Stimulated activated CD8-positive, alpha-beta memory T cell treated with anti-CD3 and anti-CD28 coated beads, Interleukin-15, amount 100 ng/mL, for 4 hours (primary cell): ENCODE data around the gene HCRTR1.

Source experiments
- DNase-seq, 2 donors: peaks; one replicate each; pipeline ENCODE4 v3.0.0-alpha.2; 2020; ENCODE audit warnings: low read depth in 2 of 2

Gene HCRTR1

DNA sequence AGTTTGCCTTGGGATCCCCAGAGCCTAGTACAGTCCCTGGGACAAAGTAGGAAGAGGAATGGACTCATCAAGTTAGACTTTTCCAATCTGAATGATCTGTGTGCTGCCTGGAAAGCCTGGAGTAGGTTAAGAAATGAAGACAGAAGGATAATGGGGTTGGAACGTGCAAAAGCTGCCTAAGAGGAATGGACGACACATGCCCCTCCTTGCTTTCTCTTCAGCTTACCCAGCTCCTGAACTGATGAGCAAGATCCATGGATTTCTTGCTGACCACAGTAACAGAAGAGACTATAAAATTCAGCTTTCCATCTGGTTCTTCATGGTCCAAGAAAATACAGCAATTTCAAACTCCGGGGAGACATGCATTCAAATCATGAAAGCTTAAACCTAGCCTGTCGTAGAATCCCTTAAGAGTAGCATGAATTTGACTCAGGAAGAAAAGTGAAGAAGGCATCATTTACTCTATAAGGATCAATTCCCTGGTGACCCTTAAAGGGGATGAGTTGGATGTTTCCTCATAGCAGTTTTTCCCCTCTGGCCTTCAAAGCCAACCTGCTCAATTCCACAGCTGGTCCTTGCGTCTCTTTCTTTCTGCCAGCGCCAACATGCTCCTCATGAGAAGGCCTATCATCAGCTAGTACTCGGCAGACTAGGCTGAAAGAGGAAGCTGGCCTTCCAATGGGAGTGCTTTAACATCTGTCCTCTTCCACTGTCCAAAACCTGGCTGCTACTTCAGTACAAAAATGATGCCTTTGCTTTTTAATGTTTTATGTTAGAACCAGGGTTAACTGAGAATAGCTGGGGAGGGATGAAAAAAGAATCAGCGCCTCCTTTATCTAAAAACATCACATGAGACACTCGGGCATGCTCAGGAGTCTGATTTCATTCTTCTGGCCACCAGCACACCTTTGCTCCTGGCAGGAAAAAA, 32.9 kb downstream of the HCRTR1 start:
- DNase-seq = no peak

- DNase-seq = no peak
These were observed 33.6 kb downstream of the HCRTR1 start for GRCh38 chr1:31651089-31651420.

- DNase-seq = no peak
These were observed 34.3 kb downstream of the HCRTR1 start for GRCh38 chr1:31651766-31652165.

- no peak for DNase-seq
These were observed 35.5 kb downstream of the HCRTR1 start for GRCh38 chr1:31652891-31653499.

DNA sequence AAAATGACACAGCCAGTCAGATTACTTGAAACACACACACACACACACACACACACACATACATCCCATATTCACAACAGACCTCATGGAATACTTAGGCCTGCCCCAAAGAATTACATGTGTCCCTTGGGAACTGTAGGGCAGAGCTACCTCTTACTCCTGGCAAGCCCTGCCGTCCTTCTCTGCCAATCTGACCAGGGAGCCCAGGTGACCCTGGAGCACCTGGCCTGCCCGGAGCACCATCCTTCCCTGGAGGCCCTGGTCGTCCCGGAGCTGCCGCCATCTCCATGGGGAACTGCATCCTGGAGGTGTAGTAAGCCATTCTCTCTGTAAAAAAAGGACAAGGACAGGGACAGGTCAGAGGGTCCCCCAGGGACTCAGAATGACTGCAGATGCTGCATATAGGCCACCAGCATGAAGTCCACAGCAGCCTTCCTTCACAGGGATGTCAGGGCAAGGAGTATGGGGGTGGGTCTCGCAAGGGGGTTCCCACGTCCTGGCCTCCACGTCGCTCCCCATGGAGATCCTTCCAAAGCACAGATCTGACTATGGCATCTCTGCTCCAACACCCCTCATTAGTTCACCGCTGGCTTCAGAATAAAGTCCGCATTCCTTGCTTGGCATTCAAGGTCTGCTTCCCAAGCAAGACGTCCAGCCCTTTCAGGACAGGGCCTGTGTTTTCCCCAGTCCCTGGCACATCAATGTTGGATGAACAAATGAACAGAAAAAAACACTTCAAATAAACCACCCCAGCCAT, 36.4 kb downstream of the HCRTR1 start:
- DNase-seq = no peak

- DNase-seq = no peak
These were observed 36.9 kb downstream of the HCRTR1 start for GRCh38 chr1:31654474-31654776.

DNA sequence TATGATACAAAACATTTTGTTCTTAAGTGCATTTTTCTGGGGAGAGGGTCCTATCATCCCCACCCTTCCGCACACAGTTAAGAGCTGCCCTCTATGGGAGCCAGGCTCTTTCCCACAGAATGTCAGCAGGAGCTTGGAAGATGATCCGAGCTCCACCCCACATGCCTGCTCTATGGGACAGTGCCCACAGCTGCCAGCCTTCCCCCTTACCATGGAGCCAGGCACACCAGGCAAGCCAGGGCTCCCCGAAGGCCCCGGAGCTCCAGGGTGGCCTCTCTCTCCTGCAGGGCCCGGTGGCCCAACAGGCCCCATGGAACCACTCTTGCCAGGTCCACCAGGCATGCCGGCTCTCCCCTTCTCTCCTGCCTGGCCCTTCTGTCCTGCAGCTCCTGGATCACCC, 37.6 kb downstream of the HCRTR1 start:
- DNase-seq = no peak

GRCh38 chr1:31655756-31656155, 38.3 kb downstream of the HCRTR1 start:
- no peak for DNase-seq

DNA sequence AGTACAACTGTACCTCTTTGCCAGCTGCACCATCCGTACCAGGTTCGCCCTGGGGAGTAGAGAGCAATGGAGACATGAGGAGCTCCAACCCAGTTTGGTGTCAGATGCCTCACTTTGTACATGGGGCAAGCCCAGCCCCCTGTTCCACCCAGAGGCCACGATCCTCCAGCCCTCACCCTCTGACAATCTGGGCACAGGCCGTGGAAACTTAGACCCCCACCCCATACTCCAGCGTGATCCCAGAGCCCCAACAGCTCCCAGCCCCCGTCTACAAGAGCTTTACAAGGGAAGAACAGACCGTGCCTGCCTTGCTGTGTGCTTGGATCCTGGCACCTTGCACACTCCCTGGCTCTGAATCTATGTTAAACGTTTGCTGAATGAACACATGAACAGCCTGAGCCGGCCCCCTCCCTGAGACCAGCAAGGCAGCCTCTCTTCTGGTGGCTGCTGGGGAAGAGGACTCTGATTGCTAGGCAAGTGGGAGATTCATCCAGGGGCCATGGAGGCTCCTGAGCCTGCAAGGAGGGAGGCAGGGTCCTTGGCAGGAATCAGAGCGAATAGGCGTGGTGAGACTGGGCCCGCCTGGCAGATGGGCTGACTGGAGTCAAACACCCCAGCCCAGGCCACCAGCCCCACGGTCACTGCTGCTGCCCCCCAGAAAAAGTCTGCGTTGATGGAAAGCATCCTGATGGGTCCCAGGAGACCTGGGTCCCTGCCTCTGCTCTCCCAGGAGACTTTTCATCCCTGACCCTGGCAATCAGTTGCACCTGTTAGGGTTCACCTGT, 39.7 kb downstream of the HCRTR1 start:
- no peak for DNase-seq

DNA sequence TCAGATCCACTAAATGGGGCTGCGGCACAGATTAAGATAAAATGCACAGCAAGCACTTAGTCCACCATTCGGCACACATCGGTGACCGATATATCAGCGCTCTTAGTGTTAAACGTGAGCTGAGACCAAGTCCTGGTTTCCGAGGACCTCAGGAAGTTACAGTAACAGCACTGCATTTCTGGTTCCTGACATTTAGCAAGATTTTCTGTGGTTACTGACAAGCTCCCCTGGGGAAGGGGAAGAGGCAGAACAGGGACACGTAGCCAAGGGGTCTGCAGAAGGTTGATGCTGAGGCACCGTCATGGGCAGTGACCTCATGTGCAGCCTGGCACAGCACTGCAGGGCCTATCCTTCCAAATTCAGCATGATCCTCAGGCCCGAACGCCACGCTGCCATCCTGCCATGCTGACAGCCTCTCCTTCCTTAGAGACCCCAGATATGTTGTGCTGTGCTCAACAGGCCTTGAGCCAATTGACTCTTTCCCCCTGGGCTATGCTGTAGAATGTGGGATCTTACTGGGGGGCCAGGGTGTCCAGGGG, 40.6 kb downstream of the HCRTR1 start:
- no peak for DNase-seq

- DNase-seq = no peak
These were observed 41.2 kb downstream of the HCRTR1 start for GRCh38 chr1:31658721-31659120.

- DNase-seq = no peak
These were observed 42.4 kb downstream of the HCRTR1 start for GRCh38 chr1:31659889-31660288.

- no peak for DNase-seq
These were observed 43.5 kb downstream of the HCRTR1 start for GRCh38 chr1:31660871-31661455.

- DNase-seq = no peak
These were observed 44.4 kb downstream of the HCRTR1 start for GRCh38 chr1:31661856-31662255.

DNA sequence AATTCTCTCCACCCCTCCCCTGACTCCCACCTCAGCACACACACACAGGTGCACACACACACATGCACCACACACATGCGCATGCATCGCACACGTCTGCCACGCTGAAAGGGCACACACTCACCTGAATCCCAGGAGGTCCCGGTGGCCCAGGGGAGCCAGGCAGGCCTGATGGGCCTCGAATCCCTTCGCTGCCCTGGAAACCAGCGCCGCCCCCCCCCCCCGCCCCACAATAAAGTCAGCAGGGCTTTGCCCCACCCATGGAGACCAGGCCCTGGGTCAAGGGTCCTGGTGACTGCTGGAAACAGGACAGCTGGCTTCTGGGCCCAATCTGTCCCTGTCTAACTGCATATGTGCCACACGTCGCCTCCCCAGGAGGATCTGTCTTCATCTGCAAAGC, 45.0 kb downstream of the HCRTR1 start:
- no peak for DNase-seq

GRCh38 chr1:31663622-31664452, 46.3 kb downstream of the HCRTR1 start:
- peak in 1 of 2 donors; percentile 7 for DNase-seq

DNA sequence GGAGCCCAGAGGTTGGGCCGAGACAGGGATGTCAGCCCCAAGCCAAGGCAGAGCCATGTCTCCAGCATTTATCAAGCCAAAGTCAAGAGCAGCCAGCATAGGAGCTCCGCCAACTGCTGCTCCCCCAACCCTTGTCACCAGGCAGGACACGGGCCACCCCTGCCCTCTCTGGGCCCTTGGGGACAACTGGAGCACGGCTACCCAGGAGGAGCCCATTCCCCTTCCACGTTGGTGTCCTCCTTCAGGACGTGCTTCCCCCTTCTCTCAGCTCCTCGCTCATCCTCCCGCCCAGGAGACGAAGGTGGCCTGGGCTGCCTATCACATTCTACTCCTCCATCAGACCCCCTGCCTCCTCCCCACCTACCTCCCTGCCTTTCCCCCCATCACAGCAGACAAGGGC, 47.0 kb downstream of the HCRTR1 start:
- no peak for DNase-seq

GRCh38 chr1:31665234-31665878, 47.9 kb downstream of the HCRTR1 start:
- no peak for DNase-seq

DNA sequence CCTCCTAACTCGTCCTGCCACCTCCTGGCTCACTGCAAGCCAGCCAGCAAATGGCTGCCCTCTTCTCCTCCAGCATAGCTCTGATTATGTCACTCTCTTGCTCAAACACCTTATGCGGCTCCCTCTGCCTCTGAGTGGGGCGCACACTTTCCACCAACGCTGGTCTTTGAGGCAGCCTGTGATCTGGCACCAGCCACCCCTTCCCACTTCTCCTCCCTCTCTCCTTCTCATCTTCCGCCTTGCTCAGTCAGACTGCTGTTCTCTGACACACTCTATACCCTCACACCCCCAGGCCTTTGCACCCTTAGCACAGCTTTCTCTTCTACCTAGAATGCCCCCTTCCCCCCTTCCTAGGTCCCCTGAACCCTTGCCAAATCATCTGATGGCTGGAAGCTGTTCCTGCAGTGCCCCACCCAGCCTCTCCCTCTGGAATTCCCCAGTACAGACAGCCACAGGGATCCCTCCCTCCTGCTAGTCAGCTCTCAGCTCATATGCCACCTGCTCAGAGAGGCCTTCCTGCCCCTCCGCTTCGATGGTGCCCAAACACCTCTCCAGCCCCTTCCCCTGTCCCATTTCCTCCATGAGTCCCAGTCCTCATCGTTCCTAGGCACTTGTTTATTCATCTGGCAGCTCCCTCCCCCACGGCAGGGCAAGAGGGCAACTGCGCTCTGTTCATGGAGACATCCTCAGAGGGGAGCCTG, 48.9 kb downstream of the HCRTR1 start:
- DNase-seq = no peak
